ENCODE measurements around the gene IKBKE.

The IKBKE gene

DNA sequence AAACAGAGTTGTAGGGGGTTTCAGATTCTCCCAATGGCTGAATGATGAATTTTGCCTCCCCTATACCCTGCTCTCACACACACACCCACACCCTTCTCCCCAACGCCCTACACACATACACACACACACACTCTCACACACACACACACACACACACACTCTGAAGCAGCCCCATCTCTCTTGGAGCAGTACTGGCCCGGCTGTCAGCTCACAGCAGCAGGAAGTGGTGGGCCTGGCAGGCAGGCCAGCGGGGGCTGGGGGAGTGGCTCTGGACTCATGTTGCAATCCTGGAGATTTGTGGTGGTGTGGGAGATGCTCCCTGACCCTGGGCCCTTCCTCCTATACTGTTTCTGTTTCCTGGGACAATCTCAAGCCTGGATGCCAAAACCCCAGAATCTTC lies 2.2 kb downstream of the IKBKE start:
- Histone ChIP-seq H3K79me2 (ENCODE audit: control insufficient read depth, low read length) (no peaks in the 10 kb centered on the region), H3F3A (ENCODE audit: control insufficient read depth, insufficient read depth) (0 out of 2 replicates have a peak, but pooled peaks cover 3% of the 10 kb centered on the region), H3K4me3 (ENCODE audit: low read length) (peak overlapping the region; percentile 84; the same call in 1 of the 2 replicates), H3K4me2 (ENCODE audit: low read length) (peak overlapping the region; percentile 69), H4K20me1 (ENCODE audit: control insufficient read depth, insufficient read depth, low read depth, low read length) (no peaks in the 10 kb centered on the region; the same call in 1 of the 2 replicates), H3K9me2 (replicated peaks; ENCODE audit: control insufficient read depth, low read length) (no peaks in the 10 kb centered on the region), H3K36me3 (ENCODE audit: control insufficient read depth, low read length) (peaks cover 22% of the 10 kb centered on the region), H3K27ac (ENCODE audit: low read depth, low read length) (peak overlapping the region; percentile 69; the same call in 1 of the 2 replicates), H3K27me3 (ENCODE audit: control insufficient read depth, low read length) (no peaks in the 10 kb centered on the region), H3K9me3 (ENCODE audit: control insufficient read depth, insufficient read depth, low read length) (no peaks in the 10 kb centered on the region), H3K4me1 (ENCODE audit: control insufficient read depth, low read length) (peaks cover 53% of the 10 kb centered on the region)
- TF ChIP-seq, protein P1, sequence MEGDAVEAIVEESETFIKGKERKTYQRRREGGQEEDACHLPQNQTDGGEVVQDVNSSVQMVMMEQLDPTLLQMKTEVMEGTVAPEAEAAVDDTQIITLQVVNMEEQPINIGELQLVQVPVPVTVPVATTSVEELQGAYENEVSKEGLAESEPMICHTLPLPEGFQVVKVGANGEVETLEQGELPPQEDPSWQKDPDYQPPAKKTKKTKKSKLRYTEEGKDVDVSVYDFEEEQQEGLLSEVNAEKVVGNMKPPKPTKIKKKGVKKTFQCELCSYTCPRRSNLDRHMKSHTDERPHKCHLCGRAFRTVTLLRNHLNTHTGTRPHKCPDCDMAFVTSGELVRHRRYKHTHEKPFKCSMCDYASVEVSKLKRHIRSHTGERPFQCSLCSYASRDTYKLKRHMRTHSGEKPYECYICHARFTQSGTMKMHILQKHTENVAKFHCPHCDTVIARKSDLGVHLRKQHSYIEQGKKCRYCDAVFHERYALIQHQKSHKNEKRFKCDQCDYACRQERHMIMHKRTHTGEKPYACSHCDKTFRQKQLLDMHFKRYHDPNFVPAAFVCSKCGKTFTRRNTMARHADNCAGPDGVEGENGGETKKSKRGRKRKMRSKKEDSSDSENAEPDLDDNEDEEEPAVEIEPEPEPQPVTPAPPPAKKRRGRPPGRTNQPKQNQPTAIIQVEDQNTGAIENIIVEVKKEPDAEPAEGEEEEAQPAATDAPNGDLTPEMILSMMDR (IDR thresholded peaks at IDR 0.05; ENCODE audit: low read depth, low read length, poor library complexity, severe bottlenecking): no peak
- no peak for TF ChIP-seq EZH2phosphoT487 (IDR thresholded peaks at IDR 0.05; ENCODE audit: borderline replicate concordance, low read length)

DNA sequence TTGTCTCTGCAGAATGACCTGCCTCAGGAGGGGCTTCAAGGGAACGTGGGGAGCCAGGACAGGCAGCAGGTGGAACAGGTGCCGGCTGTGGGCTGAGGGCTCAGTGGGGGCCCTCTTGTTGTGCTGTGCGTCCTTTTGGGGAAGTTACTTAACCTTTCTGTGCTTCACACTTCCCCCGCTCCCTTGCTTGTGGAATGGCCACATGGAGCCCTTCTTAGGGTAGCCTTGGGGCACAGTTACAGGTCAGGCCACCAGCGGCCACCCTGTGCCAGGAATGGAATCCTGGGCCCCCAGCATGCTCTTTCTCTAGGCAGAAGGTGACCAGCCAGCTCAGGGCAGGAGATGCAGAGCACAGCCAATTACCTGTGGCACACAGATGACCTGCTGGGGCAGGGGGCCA lies 2.6 kb downstream of the IKBKE start:
- no peaks in the 10 kb centered on the region for H3K27me3 ChIP-seq (ENCODE audit: control insufficient read depth, low read length)
- no peaks in the 10 kb centered on the region for H3K79me2 ChIP-seq (ENCODE audit: control insufficient read depth, low read length)
- peaks cover 49% of the 10 kb centered on the region for H3K4me1 ChIP-seq (ENCODE audit: control insufficient read depth, low read length)
- H3K4me2 ChIP-seq (ENCODE audit: low read length): peak overlapping the region; percentile 69
- no peaks in the 10 kb centered on the region for H3K9me3 ChIP-seq (ENCODE audit: control insufficient read depth, insufficient read depth, low read length)
- H4K20me1 ChIP-seq (ENCODE audit: control insufficient read depth, insufficient read depth, low read depth, low read length): no peaks in the 10 kb centered on the region; the same call in 1 of the 2 replicates
- H3K4me3 ChIP-seq (ENCODE audit: low read length): 0 out of 2 replicates have a peak overlapping the region, but pooled peaks have one; percentile 84
- H3F3A ChIP-seq (ENCODE audit: control insufficient read depth, insufficient read depth): 0 out of 2 replicates have a peak, but pooled peaks cover 3% of the 10 kb centered on the region
- 0 out of 2 replicates have a peak overlapping the region, but pooled peaks have one; percentile 69 for H3K27ac ChIP-seq (ENCODE audit: low read depth, low read length)
- peaks cover 22% of the 10 kb centered on the region for H3K36me3 ChIP-seq (ENCODE audit: control insufficient read depth, low read length)
- no peaks in the 10 kb centered on the region for H3K9me2 ChIP-seq (replicated peaks; ENCODE audit: control insufficient read depth, low read length)
- no peak for TF ChIP-seq EZH2phosphoT487 (IDR thresholded peaks at IDR 0.05; ENCODE audit: borderline replicate concordance, low read length)
- TF ChIP-seq, protein P1 (IDR thresholded peaks at IDR 0.05; ENCODE audit: low read depth, low read length, poor library complexity, severe bottlenecking): no peak

- Histone ChIP-seq H3K4me2 (ENCODE audit: low read length) (no peak overlapping the region), H3K4me3 (ENCODE audit: low read length) (no peak overlapping the region), H3F3A (ENCODE audit: control insufficient read depth, insufficient read depth) (0 out of 2 replicates have a peak, but pooled peaks cover 3% of the 10 kb centered on the region), H3K36me3 (ENCODE audit: control insufficient read depth, low read length) (peaks cover 40% of the 10 kb centered on the region), H3K9me2 (replicated peaks; ENCODE audit: control insufficient read depth, low read length) (no peaks in the 10 kb centered on the region), H3K27me3 (ENCODE audit: control insufficient read depth, low read length) (no peaks in the 10 kb centered on the region), H3K9me3 (ENCODE audit: control insufficient read depth, insufficient read depth, low read length) (no peaks in the 10 kb centered on the region), H3K79me2 (ENCODE audit: control insufficient read depth, low read length) (no peaks in the 10 kb centered on the region), H4K20me1 (ENCODE audit: control insufficient read depth, insufficient read depth, low read depth, low read length) (no peaks in the 10 kb centered on the region; the same call in 1 of the 2 replicates), H3K27ac (ENCODE audit: low read depth, low read length) (no peak overlapping the region), H3K4me1 (ENCODE audit: control insufficient read depth, low read length) (peaks cover 21% of the 10 kb centered on the region)
- TF ChIP-seq, protein P1 (IDR thresholded peaks at IDR 0.05; ENCODE audit: low read depth, low read length, poor library complexity, severe bottlenecking): no peak
- no peak for TF ChIP-seq EZH2phosphoT487 (IDR thresholded peaks at IDR 0.05; ENCODE audit: borderline replicate concordance, low read length)
Observed at GRCh38 chr1:206476058-206476457, 5.8 kb downstream of the IKBKE start.

Measured in DOHH2 (cell line).